Measurements from ENCODE around the gene SLC39A1. TPM values are rescaled to one million over a fixed set of nuclear protein-coding genes. Genes with fewer than 3 reads are reported as not detected.

The SLC39A1 gene
- total and polyA plus RNA-seq, 2 of the 8 experiments (the other 6 are each of a cell fraction or from before 2014, with no cell fraction given), result 238 to 337 TPM

DNA sequence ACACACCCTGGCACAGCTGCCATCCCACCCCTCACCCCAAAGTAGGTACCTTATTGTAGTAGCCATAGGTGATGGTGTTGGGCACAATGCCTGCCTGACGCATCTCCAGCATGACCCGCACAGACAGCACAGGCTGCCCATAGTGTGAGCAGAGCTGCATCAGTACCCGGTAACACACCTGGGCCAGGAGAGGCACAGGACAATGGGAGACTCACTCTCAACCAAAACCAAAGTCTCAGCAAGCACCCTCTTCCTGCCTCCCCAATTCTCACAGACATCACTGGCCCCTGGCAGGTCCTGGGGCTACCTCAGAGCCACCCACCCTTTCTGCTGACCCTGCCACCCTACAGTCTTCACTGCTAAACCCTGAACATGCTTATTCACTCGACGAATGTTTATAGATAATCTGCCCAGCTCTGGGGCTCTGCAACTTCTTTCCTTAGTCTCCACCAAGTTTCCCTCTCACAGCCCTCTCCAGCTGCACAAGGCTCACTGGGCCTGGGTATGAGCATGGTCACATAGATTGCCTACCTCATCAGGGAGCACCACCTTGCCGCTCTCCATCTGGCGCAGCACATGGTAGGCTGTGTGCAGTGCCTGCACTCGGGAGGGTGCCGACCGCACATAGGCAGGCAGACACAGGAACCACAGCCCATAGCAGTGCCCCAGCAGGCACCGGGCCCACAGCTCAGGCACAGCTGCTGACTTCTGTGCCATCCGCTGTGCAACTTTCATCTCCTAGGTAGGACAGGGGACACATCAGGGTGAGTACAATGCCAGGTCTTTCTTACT lies 27.1 kb downstream of the SLC39A1 start (continued):
- TF ChIP-seq POLR2AphosphoS5 (IDR thresholded peaks at IDR 0.05; ENCODE audit: low read depth, low read length), result no peak
